MG63 (cell line): ENCODE measurements around the gene CCL26. TPM values are rescaled to one million over a fixed set of nuclear protein-coding genes. Genes with fewer than 3 reads are reported as not detected.

Experiments used
- DNase-seq: peaks from one replicate; pipeline ENCODE4 v3.0.0-alpha.2; 2020
- H3K27me3 ChIP-seq: fragments of 250-450 bp; sonication (Bioruptor Pico); 2 replicates; pipeline ENCODE4 v1.5.1; 2020; ENCODE audit warnings: mild to moderate bottlenecking, moderate library complexity
- H3K36me3 ChIP-seq: fragments of 250-450 bp; sonication (Bioruptor Pico); 2 replicates; pipeline ENCODE4 v1.5.1; 2020; ENCODE audit warnings: mild to moderate bottlenecking, moderate library complexity
- H3K4me3 ChIP-seq: fragments of 250-450 bp; sonication (Bioruptor Pico); 2 replicates; pipeline ENCODE4 v1.5.1; 2020; ENCODE audit warnings: mild to moderate bottlenecking, moderate library complexity
- H3K9me3 ChIP-seq: fragments of 250-450 bp; sonication (Bioruptor Pico); 2 replicates; pipeline ENCODE4 v1.5.1; 2020; ENCODE audit warnings: mild to moderate bottlenecking, moderate library complexity
- total RNA-seq: library from RNA; depleted of rRNA; stranded (reverse); fragments of >200 nt; shearing (Covaris generic); gene quantifications from 2 replicates; pipeline ENCODE4 v1.2.3, GENCODE V29; 2014; ENCODE audit warnings: low replicate concordance

Gene CCL26
- total RNA-seq, 1 experiment from 2014 or later = 22.3 TPM

- H3K36me3 ChIP-seq = no peaks in the 10 kb centered on the region
- H3K9me3 ChIP-seq = no peaks in the 10 kb centered on the region
- DNase-seq = no peak
- H3K4me3 ChIP-seq = no peak overlapping the region
- no peaks in the 10 kb centered on the region for H3K27me3 ChIP-seq
Observed at GRCh38 chr7:75758491-75758890, 13.5 kb downstream of the CCL26 start.

DNA sequence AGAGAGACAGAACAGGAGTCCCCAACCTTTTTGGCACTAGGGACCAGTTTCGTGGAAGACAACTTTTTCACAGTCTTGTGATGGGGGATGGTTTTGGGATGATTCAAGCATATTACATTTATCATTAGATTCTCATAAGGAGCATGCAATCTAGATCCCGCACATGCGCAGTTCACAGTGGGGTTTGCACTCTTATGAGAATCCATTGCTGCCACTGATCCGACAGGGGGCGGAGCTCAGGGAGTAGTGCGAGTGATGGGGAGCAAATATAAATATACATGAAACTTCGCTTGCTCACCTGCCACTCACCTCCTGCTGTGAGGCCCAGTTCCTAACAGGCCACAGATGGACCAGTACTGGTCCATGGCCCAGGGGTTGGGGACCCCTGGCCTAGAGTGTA, 14.2 kb downstream of the CCL26 start:
- no peaks in the 10 kb centered on the region for H3K27me3 ChIP-seq
- H3K36me3 ChIP-seq = no peaks in the 10 kb centered on the region
- no peak for DNase-seq
- H3K9me3 ChIP-seq = no peaks in the 10 kb centered on the region
- no peak overlapping the region for H3K4me3 ChIP-seq

- Histone ChIP-seq H3K4me3 (no peak overlapping the region), H3K9me3 (no peaks in the 10 kb centered on the region), H3K27me3 (no peaks in the 10 kb centered on the region), H3K36me3 (no peaks in the 10 kb centered on the region)
- no peak for DNase-seq
Observed at GRCh38 chr7:75756991-75757676, 14.9 kb downstream of the CCL26 start.

DNA sequence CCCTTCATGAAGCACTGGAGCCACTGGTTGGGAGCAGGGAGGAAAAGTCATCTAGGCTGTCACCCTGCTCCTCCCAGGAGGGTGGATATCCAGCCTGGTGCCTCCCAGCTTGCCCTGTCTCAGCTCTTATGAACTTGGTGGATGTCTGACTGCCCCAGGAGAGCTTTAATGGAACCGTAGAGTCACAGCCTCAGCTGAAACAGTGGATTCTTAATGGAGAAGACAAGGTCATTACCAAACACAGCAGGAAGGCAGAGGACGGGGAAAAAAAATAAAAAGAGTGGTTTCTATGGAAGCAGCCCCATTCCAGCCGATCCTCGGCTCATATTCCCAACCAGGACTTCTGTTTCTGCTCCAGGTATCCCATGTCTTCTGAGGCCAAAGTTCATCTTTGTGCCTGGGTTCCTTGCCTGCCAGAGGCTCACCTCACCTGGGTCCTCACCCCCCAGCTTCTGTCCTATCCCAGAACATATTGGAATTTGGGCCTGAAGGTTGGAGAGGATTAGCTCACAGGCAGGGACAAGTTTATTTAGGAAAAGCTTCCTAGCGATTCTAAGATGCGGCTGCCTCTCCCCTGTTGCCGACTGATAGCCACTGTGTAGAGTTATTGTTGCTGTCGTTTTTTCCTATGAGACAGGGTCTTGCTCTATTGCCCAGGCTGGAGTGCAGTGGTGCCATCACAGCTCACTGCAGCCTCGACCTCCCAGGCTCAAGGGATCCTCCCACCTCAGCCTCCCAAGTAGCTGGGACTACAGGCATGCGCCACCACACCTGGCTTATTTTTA, 15.6 kb downstream of the CCL26 start:
- no peaks in the 10 kb centered on the region for H3K27me3 ChIP-seq
- H3K9me3 ChIP-seq = no peaks in the 10 kb centered on the region
- DNase-seq = no peak
- no peak overlapping the region for H3K4me3 ChIP-seq
- H3K36me3 ChIP-seq = no peaks in the 10 kb centered on the region

DNA sequence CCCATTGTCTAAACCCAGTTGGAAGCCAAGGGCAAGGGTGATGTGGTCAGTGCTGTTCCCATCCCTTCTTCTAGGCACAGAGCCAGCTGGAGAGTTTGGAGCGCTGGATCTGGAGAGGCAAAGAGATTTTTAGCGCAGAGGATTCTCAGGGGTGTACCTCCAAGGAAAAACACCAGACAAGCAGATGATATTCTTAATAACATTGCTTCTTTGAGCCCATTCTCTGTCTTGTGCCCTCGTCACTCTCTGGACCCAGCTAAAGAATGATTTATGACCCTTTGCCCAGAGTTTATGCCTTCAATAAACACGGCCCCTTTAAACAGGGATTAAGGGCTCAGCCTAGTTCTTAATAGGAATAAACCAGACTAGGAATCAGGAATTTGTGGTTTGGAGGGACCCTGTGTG, 28.6 kb downstream of the CCL26 start:
- Histone ChIP-seq H3K27me3 (no peaks in the 10 kb centered on the region), H3K9me3 (no peaks in the 10 kb centered on the region), H3K36me3 (no peaks in the 10 kb centered on the region), H3K4me3 (no peak overlapping the region)
- DNase-seq = peak; percentile 74

GRCh38 chr7:75740846-75741497, 31.0 kb downstream of the CCL26 start:
- Histone ChIP-seq H3K36me3 (no peaks in the 10 kb centered on the region), H3K9me3 (no peaks in the 10 kb centered on the region), H3K27me3 (no peaks in the 10 kb centered on the region), H3K4me3 (no peak overlapping the region)
- no peak for DNase-seq

DNA sequence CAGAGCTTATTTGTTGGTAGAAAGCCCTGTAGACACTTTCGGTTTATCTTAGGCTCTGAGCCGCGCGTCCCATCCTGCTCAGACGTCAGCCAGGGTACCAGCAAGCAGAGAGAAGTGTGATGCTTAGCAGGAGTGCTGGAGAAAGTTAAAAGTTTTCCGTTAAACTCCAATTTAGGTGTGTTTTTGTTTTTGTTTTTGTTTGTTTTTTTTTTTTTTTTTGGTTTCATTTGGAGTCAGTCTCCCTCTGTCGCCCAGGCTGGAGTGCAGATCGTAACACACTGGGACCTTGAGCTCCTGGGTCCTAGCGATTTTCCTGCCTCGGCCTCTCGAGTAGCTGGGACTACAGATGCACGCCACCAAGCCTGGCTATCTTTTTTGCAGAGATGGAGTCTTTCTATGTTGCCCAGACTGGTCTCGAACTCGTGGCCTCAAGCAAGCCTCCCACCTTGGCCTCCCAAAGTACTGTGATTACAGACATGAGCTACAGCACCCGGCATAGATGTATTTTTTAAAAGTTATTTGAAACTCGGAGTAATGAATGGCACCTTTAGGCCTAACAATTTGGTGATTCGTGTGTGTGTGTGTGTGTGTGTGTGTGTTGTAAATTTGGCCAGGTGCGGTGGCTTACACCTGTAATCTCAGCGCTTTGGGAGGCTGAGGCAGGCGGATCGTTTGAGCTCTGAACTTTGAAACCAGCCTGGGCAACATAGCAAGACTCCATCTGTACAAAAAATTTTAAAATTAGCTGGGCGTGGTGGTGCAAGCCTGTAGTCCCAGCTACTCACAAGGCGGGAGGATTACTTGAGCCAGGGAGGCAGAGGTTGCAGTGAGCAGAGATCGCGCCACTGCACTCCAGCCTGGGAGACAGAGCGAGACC, 32.0 kb downstream of the CCL26 start:
- Histone ChIP-seq H3K4me3 (peak overlapping the region; percentile 62), H3K9me3 (no peaks in the 10 kb centered on the region), H3K36me3 (no peaks in the 10 kb centered on the region), H3K27me3 (no peaks in the 10 kb centered on the region)
- no peak for DNase-seq

DNA sequence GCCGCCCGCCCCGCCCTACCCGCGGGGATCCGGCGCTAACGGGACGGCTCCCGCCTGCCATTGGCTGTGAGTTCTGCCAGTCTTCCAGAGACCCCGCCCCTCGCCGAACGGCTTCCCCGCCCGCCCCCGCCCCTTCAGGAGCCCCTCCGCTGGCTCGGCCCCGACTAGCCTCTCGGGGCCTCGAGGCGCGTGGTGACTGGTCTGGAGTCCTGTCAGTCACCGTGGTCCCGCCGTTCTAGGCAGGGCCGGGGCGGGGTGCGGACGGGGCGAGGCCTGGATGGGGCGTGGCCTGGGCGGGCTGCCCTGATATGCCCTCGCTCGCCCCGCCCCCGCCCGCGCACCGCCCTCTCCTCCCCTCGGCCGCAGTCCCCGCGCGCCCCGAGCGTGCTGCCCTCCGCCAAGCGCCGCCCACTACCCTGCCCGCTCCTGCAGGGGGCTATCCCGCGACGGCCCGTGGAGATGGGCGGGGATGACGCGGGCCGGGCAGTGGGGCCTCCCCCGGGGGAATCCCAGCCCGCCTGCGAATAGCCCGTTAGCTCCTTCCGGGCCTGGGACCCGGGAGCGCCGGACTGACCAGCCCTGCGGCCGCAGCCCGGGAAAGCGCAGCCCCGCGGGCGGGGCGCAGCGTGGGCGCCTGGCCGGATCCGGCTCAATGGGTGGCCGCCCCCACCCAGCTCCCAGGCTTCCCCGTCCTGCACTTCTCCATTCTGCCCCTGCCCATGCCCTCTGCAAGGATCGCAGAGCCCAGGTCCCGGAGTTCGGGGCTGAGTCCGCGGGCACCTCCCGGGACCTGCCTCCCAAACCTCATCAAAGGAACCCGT, 32.8 kb downstream of the CCL26 start:
- Histone ChIP-seq H3K9me3 (no peaks in the 10 kb centered on the region), H3K4me3 (peak overlapping the region; percentile 84), H3K27me3 (no peaks in the 10 kb centered on the region), H3K36me3 (no peaks in the 10 kb centered on the region)
- DNase-seq = peak; percentile 97

GRCh38 chr7:75738604-75738974, 33.4 kb downstream of the CCL26 start, which contains the start of gene HIP1:
HIP1 (minus strand) TSS chr7:75738941; CDS start chr7:75738920, 21 bp downstream.
- DNase-seq = no peak
- Histone ChIP-seq H3K9me3 (no peaks in the 10 kb centered on the region), H3K4me3 (peak within 1 kb of the TSS; percentile 84), H3K36me3 (no peaks in the 10 kb centered on the region), H3K27me3 (no peaks in the 10 kb centered on the region)

- peak overlapping the region; percentile 84 for H3K4me3 ChIP-seq
- H3K36me3 ChIP-seq = no peaks in the 10 kb centered on the region
- DNase-seq = no peak
- no peaks in the 10 kb centered on the region for H3K9me3 ChIP-seq
- no peaks in the 10 kb centered on the region for H3K27me3 ChIP-seq
Observed at GRCh38 chr7:75737856-75738603, 34.0 kb downstream of the CCL26 start.

GRCh38 chr7:75735581-75736350, 36.2 kb downstream of the CCL26 start:
- Histone ChIP-seq H3K36me3 (no peaks in the 10 kb centered on the region), H3K9me3 (no peaks in the 10 kb centered on the region), H3K4me3 (no peak overlapping the region), H3K27me3 (no peaks in the 10 kb centered on the region)
- DNase-seq = no peak

GRCh38 chr7:75734586-75735458, 37.2 kb downstream of the CCL26 start:
- no peak overlapping the region for H3K4me3 ChIP-seq
- no peaks in the 10 kb centered on the region for H3K27me3 ChIP-seq
- no peak for DNase-seq
- no peaks in the 10 kb centered on the region for H3K36me3 ChIP-seq
- no peaks in the 10 kb centered on the region for H3K9me3 ChIP-seq

DNA sequence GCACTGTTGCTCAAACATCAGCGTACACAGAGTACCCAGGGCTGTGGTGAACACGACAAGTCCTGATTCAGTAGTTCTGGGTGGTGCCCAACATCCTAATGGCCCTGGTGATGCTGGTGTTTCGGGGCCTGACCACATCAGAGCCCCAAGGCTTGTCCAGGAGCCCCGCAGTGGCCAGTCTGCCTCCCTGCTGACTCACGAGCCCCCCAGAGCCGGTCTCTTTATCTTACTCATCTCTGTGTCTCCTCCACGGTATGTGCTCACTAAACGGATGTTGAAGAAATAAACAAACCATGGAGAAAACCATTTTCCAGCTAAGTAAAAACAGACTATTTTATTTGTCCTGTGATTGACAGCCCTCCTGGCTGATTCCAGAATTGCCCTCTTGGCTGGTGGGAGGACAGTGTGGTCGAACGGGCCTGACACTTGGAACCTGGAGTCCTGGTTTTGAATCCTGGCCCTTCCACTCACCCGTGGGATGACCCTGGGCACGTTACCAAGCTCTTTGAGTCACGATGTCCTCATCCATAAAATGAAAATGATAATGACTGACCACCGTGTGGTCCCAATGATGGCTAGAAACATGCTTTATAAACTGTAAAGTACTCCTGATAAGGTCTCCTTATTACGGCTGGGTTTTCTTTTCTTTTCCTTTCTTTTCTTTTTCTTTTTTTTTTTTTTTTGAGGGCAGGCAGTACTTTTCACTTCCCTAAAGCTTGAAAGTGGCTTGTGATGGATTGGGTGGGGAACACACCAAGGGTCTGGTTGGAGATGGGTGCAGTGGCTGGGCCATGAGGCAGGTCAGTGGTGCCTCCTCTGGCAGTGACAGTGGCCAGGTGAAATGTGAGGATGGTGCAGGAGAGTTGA, 39.0 kb downstream of the CCL26 start:
- DNase-seq = peak; percentile 86
- Histone ChIP-seq H3K36me3 (no peaks in the 10 kb centered on the region), H3K27me3 (no peaks in the 10 kb centered on the region), H3K4me3 (no peak overlapping the region), H3K9me3 (no peaks in the 10 kb centered on the region)
